Colonic mucosa (tissue), 4 donors: ENCODE measurements around the gene MPO. TPM values are rescaled to one million over a fixed set of nuclear protein-coding genes. Genes with fewer than 3 reads are reported as not detected.
A peak's percentile ranks its signal among the peaks of the same experiment; 100 is the strongest.

Experiments
- DNase-seq: peaks from one replicate; pipeline ENCODE4 v3.0.0-alpha.2; 2020
- H3K27ac ChIP-seq: fragments of 200-600 bp; one replicate; pipeline ENCODE4 v1.8.0; 2021
- H3K27me3 ChIP-seq: fragments of 200-600 bp; one replicate; pipeline ENCODE4 v1.8.0; 2021
- H3K36me3 ChIP-seq: fragments of 200-600 bp; one replicate; pipeline ENCODE4 v1.8.0; 2021
- H3K4me1 ChIP-seq: fragments of 200-600 bp; one replicate; pipeline ENCODE4 v1.8.0; 2021; ENCODE audit warnings: mild to moderate bottlenecking
- H3K4me3 ChIP-seq: fragments of 200-600 bp; one replicate; pipeline ENCODE4 v1.8.0; 2021
- H3K9ac ChIP-seq, 2 donors: one replicate each; pipeline ENCODE4 v1.7.0; 2013; ENCODE audit warnings: control low read depth in 2 of 2, low read depth in 2 of 2, low read length in 2 of 2
- H3K9me3 ChIP-seq: fragments of 200-600 bp; one replicate; pipeline ENCODE4 v1.8.0; 2021
- CTCF ChIP-seq: fragments of 200-600 bp; IDR thresholded peaks from one replicate; pipeline ENCODE4 v1.8.0; 2022; ENCODE audit warnings: antibody characterized with exemption, mild to moderate bottlenecking
- intact Hi-C: fragments of 100-400 bp; cut with DNase I; formaldehyde crosslinking; loops from one replicate; pipeline ENCODE4 v1.14.1; 2022
- total RNA-seq, 2 donors: library from RNA; stranded (reverse); fragmentation: NEBNext Ultra II Directional in 1 of 2; extraction: Animal tissue kit (Norgen Biotek cat#: 25700) in 1 of 2; gene quantifications; one replicate each; pipeline ENCODE4 v1.2.1, GENCODE V29; 2021
- donor health status: healthy.
- donor health status: DM: no; HTN: no; CAD: no.
- donor health status: DM: no; HTN: no; CAD: no.

Gene MPO
- total RNA-seq, 2 donors from 2014 or later, result not detected

GRCh38 chr17:58249270-58250133 is 31.2 kb downstream of the MPO start:
- Histone ChIP-seq H3K27me3 (no peaks in the 10 kb centered on the region), H3K4me1 (peaks cover 7% of the 10 kb centered on the region), H3K27ac (no peak overlapping the region), H3K36me3 (no peaks in the 10 kb centered on the region), H3K9me3 (no peaks in the 10 kb centered on the region), H3K4me3 (peak overlapping the region; percentile 37), H3K9ac (peak overlapping the region in 1 of 2 donors; percentile 44)
- intact Hi-C loops, result no loop called here
- peak; percentile 67 for DNase-seq
- peak; percentile 96 for TF ChIP-seq CTCF

- Histone ChIP-seq H3K27ac (no peak overlapping the region), H3K4me3 (peak overlapping the region; percentile 37), H3K9me3 (no peaks in the 10 kb centered on the region), H3K4me1 (peaks cover 7% of the 10 kb centered on the region), H3K36me3 (no peaks in the 10 kb centered on the region), H3K9ac (no peak overlapping the region), H3K27me3 (no peaks in the 10 kb centered on the region)
- intact Hi-C loops, result no loop called here
- no peak for DNase-seq
- TF ChIP-seq CTCF, result no peak
Measured at GRCh38 chr17:58248955-58249269, 31.8 kb downstream of the MPO start.

GRCh38 chr17:58247511-58248363 is 33.0 kb downstream of the MPO start:
- Histone ChIP-seq H3K4me3 (no peak overlapping the region), H3K4me1 (peaks cover 7% of the 10 kb centered on the region), H3K9me3 (no peaks in the 10 kb centered on the region), H3K36me3 (no peaks in the 10 kb centered on the region), H3K27me3 (no peaks in the 10 kb centered on the region), H3K9ac (no peak overlapping the region), H3K27ac (no peak overlapping the region)
- no peak for DNase-seq
- intact Hi-C loops, result no loop called here
- TF ChIP-seq CTCF, result no peak

- no peak overlapping the region for H3K9ac ChIP-seq
- no peak for TF ChIP-seq CTCF
- H3K27me3 ChIP-seq, result no peaks in the 10 kb centered on the region
- DNase-seq, result no peak
- intact Hi-C loops, result no loop called here
- no peak overlapping the region for H3K27ac ChIP-seq
- no peaks in the 10 kb centered on the region for H3K9me3 ChIP-seq
- H3K4me1 ChIP-seq, result peaks cover 7% of the 10 kb centered on the region
- H3K36me3 ChIP-seq, result no peaks in the 10 kb centered on the region
- H3K4me3 ChIP-seq, result no peak overlapping the region
Measured at GRCh38 chr17:58246781-58247180, 34.0 kb downstream of the MPO start.

GRCh38 chr17:58246104-58246740 is 34.5 kb downstream of the MPO start:
- Histone ChIP-seq H3K36me3 (no peaks in the 10 kb centered on the region), H3K9me3 (no peaks in the 10 kb centered on the region), H3K4me3 (no peak overlapping the region), H3K4me1 (peaks cover 7% of the 10 kb centered on the region), H3K27me3 (no peaks in the 10 kb centered on the region), H3K9ac (no peak overlapping the region), H3K27ac (no peak overlapping the region)
- no peak for DNase-seq
- intact Hi-C loops, result no loop called here
- no peak for TF ChIP-seq CTCF
